Panc1 (cell line): ENCODE data around the gene DIDO1. TPM values are rescaled to one million over a fixed set of nuclear protein-coding genes. Genes with fewer than 3 reads are reported as not detected.

ENCODE experiments used
- ATAC-seq: fragments of 200-7000 bp; cut with Tn5 transposase; 2 replicates; pipeline ENCODE4 v1.9.1; 2020; ENCODE audit warnings: mild to moderate bottlenecking, moderate library complexity
- BruUV-seq: library from RNA; stranded (reverse); fragments of 400-500 nt; replicated peaks from 2 replicates; lab custom pipeline; 2021; lab: Mats Ljungman, UMichigan
- CTCF ChIA-PET: fragments of 300-600 bp; sonication (Branson Sonifier 250); formaldehyde crosslinking; loops from one replicate; lab custom pipeline; 2022; ENCODE audit warnings: antibody characterized with exemption; lab: Charles Lee
- POLR2A ChIA-PET: fragments of 300-600 bp; sonication (Branson Sonifier 250); formaldehyde crosslinking; loops from one replicate; lab custom pipeline; 2022; ENCODE audit warnings: antibody characterized with exemption; lab: Charles Lee
- DNase-seq: peaks from one replicate; pipeline ENCODE4 v3.0.0-alpha.2; 2010; ENCODE audit warnings: low read depth, low spot score
- H3K27ac ChIP-seq: 2 replicates; pipeline ENCODE4 v1.5.1; 2011; ENCODE audit warnings: mild to moderate bottlenecking, low read length, inconsistent platforms
- H3K27me3 ChIP-seq: fragments of 200-500 bp; sonication (Bioruptor generic); 2 replicates; pipeline ENCODE4 v1.6.0; 2014; ENCODE audit warnings: low read length, inconsistent platforms; ENCODE audit not compliant: control insufficient read depth, insufficient read depth
- H3K36me3 ChIP-seq: fragments of 200-500 bp; sonication (Bioruptor generic); 2 replicates; pipeline ENCODE4 v1.5.1; 2014; ENCODE audit warnings: inconsistent platforms, mild to moderate bottlenecking, low read length, moderate library complexity; ENCODE audit not compliant: control insufficient read depth, insufficient read depth
- H3K4me1 ChIP-seq: 2 replicates; pipeline ENCODE4 v1.5.1; 2011; ENCODE audit warnings: inconsistent platforms, mild to moderate bottlenecking, low read length, moderate library complexity; ENCODE audit not compliant: control insufficient read depth, insufficient read depth
- H3K4me3 ChIP-seq, 2 experiments: 2 replicates each; pipeline ENCODE4 v1.5.1; 2011 to 2012; ENCODE audit warnings: low read depth in 2 of 2, low read length in 2 of 2, mild to moderate bottlenecking in 2 of 2, inconsistent platforms in 1 of 2, moderate library complexity in 1 of 2
- H3K9me3 ChIP-seq: fragments of 200-500 bp; sonication (Bioruptor generic); 2 replicates; pipeline ENCODE4 v1.5.1; 2014; ENCODE audit warnings: low read depth, mild to moderate bottlenecking, inconsistent platforms, low read length, moderate library complexity; ENCODE audit not compliant: control insufficient read depth, insufficient read depth
- POLR2AphosphoS5 ChIP-seq: IDR thresholded peaks from 2 replicates; pipeline ENCODE4 v1.6.1; 2012; ENCODE audit warnings: mild to moderate bottlenecking, low read depth, low read length, moderate library complexity
- SIN3A ChIP-seq: IDR thresholded peaks from 2 replicates; pipeline ENCODE4 v1.6.1; 2012; ENCODE audit warnings: low read depth, mild to moderate bottlenecking, low read length, moderate library complexity, borderline replicate concordance; ENCODE audit not compliant: insufficient read depth
- TCF7L2 ChIP-seq: IDR thresholded peaks from 2 replicates; pipeline ENCODE4 v1.6.1; 2011; ENCODE audit warnings: mild to moderate bottlenecking, low read depth, low read length, inconsistent platforms
- in situ Hi-C: cut with HindIII; loops from 2 replicates; pipeline ENCODE4 v1.10.0; 2016; ENCODE audit warnings: low sequenced_read_pairs, low pct_unique_long_range_greater_than_20kb
- intact Hi-C: fragments of 100-400 bp; cut with micrococcal nuclease; formaldehyde crosslinking; loops from one replicate; pipeline ENCODE4 v1.10.0; 2022; ENCODE audit not compliant: unreplicated experiment
- total RNA-seq: library from RNA; stranded (reverse); gene quantifications from one replicate; pipeline ENCODE4 v1.2.1, GENCODE V29; 2021; ENCODE audit not compliant: unreplicated experiment
- TF ChIP-seq, protein P1 (sequence below), 2 experiments: IDR thresholded peaks; 2 replicates each; pipeline ENCODE4 v1.6.1; 2011 to 2012; ENCODE audit warnings: low read depth in 2 of 2, control low read depth in 1 of 2, low read length in 1 of 2, mild to moderate bottlenecking in 1 of 2, moderate library complexity in 1 of 2; ENCODE audit not compliant: insufficient read depth in 1 of 2
- TF ChIP-seq, protein P2 (sequence below): fragments of 450-650 bp; IDR thresholded peaks from 2 replicates; pipeline ENCODE4 v1.5.1; 2017; ENCODE audit warnings: mild to moderate bottlenecking

Gene DIDO1
- total RNA-seq, 1 experiment from 2014 or later, result 57.3 TPM

DNA sequence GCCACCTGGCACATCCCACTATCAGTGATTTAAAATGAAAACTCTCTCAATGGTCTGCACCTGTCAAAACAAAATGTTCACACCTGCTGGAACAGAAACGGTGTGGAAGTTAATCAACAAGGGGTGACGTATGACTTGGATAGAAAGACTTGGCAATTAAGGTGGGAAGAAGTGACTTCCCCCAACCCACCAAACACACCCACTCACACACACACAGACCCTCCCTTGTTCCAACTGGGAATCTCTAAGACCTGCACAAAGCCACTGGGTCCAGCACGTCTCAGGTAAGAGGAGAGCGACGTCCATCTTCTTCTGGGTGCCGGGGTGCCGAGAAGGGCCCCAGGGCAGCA is 39.6 kb downstream of the DIDO1 start:
- POLR2A ChIA-PET, result no interaction called here
- H3K36me3 ChIP-seq, result peaks cover 10% of the 10 kb centered on the region
- intact Hi-C loops, result no loop called here
- DNase-seq (no peak), ATAC-seq (no peak)
- BruUV-seq, result no TSS peak
- H3K27me3 ChIP-seq, result no peaks in the 10 kb centered on the region
- CTCF ChIA-PET, result interaction anchor here (1.2 kb wide), 1 partner anchor 11 kb away, joined by 3 read pairs; no protein-coding TSS in a partner anchor
- no peak overlapping the region for H3K4me3 ChIP-seq
- H3K4me1 ChIP-seq, result peaks cover 7% of the 10 kb centered on the region
- no peaks in the 10 kb centered on the region for H3K9me3 ChIP-seq
- no peak for TF ChIP-seq POLR2AphosphoS5
- TF ChIP-seq SIN3A, result no peak
- TF ChIP-seq, protein P1, sequence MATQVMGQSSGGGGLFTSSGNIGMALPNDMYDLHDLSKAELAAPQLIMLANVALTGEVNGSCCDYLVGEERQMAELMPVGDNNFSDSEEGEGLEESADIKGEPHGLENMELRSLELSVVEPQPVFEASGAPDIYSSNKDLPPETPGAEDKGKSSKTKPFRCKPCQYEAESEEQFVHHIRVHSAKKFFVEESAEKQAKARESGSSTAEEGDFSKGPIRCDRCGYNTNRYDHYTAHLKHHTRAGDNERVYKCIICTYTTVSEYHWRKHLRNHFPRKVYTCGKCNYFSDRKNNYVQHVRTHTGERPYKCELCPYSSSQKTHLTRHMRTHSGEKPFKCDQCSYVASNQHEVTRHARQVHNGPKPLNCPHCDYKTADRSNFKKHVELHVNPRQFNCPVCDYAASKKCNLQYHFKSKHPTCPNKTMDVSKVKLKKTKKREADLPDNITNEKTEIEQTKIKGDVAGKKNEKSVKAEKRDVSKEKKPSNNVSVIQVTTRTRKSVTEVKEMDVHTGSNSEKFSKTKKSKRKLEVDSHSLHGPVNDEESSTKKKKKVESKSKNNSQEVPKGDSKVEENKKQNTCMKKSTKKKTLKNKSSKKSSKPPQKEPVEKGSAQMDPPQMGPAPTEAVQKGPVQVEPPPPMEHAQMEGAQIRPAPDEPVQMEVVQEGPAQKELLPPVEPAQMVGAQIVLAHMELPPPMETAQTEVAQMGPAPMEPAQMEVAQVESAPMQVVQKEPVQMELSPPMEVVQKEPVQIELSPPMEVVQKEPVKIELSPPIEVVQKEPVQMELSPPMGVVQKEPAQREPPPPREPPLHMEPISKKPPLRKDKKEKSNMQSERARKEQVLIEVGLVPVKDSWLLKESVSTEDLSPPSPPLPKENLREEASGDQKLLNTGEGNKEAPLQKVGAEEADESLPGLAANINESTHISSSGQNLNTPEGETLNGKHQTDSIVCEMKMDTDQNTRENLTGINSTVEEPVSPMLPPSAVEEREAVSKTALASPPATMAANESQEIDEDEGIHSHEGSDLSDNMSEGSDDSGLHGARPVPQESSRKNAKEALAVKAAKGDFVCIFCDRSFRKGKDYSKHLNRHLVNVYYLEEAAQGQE (IDR thresholded peaks at IDR 0.05; ENCODE audit: insufficient read depth in 1 of 2, low read depth in 2 of 2, low read length in 1 of 2), result no peak
- TF ChIP-seq, protein P2, sequence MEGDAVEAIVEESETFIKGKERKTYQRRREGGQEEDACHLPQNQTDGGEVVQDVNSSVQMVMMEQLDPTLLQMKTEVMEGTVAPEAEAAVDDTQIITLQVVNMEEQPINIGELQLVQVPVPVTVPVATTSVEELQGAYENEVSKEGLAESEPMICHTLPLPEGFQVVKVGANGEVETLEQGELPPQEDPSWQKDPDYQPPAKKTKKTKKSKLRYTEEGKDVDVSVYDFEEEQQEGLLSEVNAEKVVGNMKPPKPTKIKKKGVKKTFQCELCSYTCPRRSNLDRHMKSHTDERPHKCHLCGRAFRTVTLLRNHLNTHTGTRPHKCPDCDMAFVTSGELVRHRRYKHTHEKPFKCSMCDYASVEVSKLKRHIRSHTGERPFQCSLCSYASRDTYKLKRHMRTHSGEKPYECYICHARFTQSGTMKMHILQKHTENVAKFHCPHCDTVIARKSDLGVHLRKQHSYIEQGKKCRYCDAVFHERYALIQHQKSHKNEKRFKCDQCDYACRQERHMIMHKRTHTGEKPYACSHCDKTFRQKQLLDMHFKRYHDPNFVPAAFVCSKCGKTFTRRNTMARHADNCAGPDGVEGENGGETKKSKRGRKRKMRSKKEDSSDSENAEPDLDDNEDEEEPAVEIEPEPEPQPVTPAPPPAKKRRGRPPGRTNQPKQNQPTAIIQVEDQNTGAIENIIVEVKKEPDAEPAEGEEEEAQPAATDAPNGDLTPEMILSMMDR, result no peak
- no peak for TF ChIP-seq TCF7L2
- H3K27ac ChIP-seq, result no peak overlapping the region
- in situ Hi-C loops, result no loop called here

DNA sequence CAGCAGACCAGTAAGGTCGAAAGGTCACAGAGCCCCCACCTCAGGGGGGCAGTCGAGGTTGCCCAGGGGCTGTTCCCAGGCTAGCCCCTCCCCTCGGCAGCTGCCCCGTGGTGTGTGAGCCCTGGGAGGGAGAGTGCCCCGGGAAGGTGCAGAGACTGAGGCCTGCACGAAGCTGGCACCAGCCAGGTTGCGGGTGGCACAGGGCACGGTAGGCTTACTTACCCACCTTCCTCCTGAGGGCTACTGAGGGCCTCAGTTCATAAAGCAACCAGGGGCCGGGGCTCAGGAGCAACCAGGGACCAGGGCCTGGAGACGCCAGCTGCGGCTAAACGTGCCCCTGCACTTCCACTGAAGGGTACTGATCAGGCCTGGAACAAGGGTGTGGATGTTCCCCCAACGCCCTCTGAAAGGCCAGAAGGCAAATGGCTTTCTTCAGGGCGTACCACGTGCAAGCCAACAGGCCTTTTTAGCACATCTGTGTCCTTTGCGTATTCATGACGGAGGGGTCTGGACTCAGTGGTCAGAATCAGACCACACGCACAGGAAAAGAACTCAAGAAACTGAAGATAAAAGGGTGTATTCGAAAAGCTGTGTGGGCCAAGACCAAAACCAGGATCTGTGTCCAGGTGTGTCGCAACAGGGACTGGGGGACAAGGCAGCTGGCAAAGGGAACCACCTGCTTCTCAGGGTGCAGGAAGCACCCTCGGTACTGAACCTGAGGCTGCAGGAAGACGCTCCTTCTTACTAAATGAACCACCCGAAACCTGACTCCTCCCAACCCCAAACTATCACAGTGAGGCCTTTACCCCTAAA is 40.2 kb downstream of the DIDO1 start:
- CTCF ChIA-PET, result no interaction called here

More for the DNA sequence above, 40.2 kb downstream of the DIDO1 start:
- ATAC-seq, result no peak
- TF ChIP-seq, protein P2, result no peak
- TF ChIP-seq SIN3A, result no peak
- TF ChIP-seq POLR2AphosphoS5, result no peak; the same call in 1 of the 2 replicates
- TF ChIP-seq, protein P1 (IDR thresholded peaks at IDR 0.05; ENCODE audit: insufficient read depth in 1 of 2, low read depth in 2 of 2, low read length in 1 of 2), result no peak
- no peak for TF ChIP-seq TCF7L2
- BruUV-seq, result no TSS peak
- Histone ChIP-seq H3K27ac (no peak overlapping the region), H3K9me3 (no peaks in the 10 kb centered on the region), H3K4me1 (peaks cover 7% of the 10 kb centered on the region), H3K4me3 (no peak overlapping the region), H3K27me3 (no peaks in the 10 kb centered on the region), H3K36me3 (peaks cover 7% of the 10 kb centered on the region)
- intact Hi-C loops (no loop called here), in situ Hi-C loops (no loop called here)
- POLR2A ChIA-PET, result no interaction called here
- DNase-seq, result no peak
